Natural killer cell (primary cell): ENCODE results near the gene PKP2. TPM values are rescaled to one million over a fixed set of nuclear protein-coding genes. Genes with fewer than 3 reads are reported as not detected.

Source experiments
- ATAC-seq, 3 donors: fragments of 150-1000 bp in 2 of 3; fragments of 200-7000 bp in 1 of 3; cut with Tn5 transposase; 1 replicate in 1 of 3; 2 replicates in 2 of 3; pipeline ENCODE4 v1.10.0; 2021; ENCODE audit warnings: mild to moderate bottlenecking in 2 of 3, moderate library complexity in 2 of 3
- DNase-seq, 2 donors: peaks; one replicate each; pipeline versions ENCODE4 v3.0.0 to v3.0.0-alpha.2; 2013 to 2021; ENCODE audit warnings: mixed read lengths in 1 of 2
- H3K27ac ChIP-seq: one replicate; pipeline ENCODE4 v1.5.1; 2013; ENCODE audit warnings: mild to moderate bottlenecking, low read length
- H3K27me3 ChIP-seq: one replicate; pipeline ENCODE4 v1.6.1; 2013; ENCODE audit warnings: low read length; ENCODE audit not compliant: control insufficient read depth, insufficient read depth
- H3K36me3 ChIP-seq: one replicate; pipeline ENCODE4 v1.6.1; 2013; ENCODE audit warnings: low read length; ENCODE audit not compliant: control insufficient read depth, insufficient read depth
- H3K4me1 ChIP-seq: one replicate; pipeline ENCODE4 v1.6.1; 2013; ENCODE audit warnings: low read length; ENCODE audit not compliant: control insufficient read depth, insufficient read depth
- H3K4me3 ChIP-seq: one replicate; pipeline ENCODE4 v1.5.1; 2013; ENCODE audit warnings: low read length
- H3K9me3 ChIP-seq: one replicate; pipeline ENCODE4 v1.6.1; 2013; ENCODE audit warnings: low read length; ENCODE audit not compliant: control insufficient read depth, insufficient read depth
- H3K27ac Mint-ChIP-seq, 2 donors: one replicate each; pipeline ENCODE4 v1.8.0; 2022; ENCODE audit warnings: mild to moderate bottlenecking in 2 of 2, mixed read lengths in 2 of 2, moderate library complexity in 1 of 2
- H3K27me3 Mint-ChIP-seq, 2 donors: one replicate each; pipeline ENCODE4 v1.8.0; 2022; ENCODE audit warnings: low read depth in 2 of 2, mixed read lengths in 2 of 2
- H3K36me3 Mint-ChIP-seq: one replicate; pipeline ENCODE4 v1.8.0; 2022; ENCODE audit warnings: mixed read lengths
- H3K4me1 Mint-ChIP-seq, 2 donors: one replicate each; pipeline ENCODE4 v1.8.0; 2022; ENCODE audit warnings: mixed read lengths in 2 of 2
- H3K4me3 Mint-ChIP-seq: one replicate; pipeline ENCODE4 v1.8.0; 2022; ENCODE audit warnings: mild to moderate bottlenecking, moderate library complexity, mixed read lengths
- H3K9me3 Mint-ChIP-seq, 2 donors: one replicate each; pipeline ENCODE4 v1.8.0; 2022; ENCODE audit warnings: mixed read lengths in 2 of 2
- WGBS: methylation state at CpG from one replicate; pipeline ENCODE4 v1.1.7; 2013; ENCODE audit warnings: missing lambda C conversion rate; ENCODE audit not compliant: insufficient coverage; 5-methylcytosine and 5-hydroxymethylcytosine counted together
- intact Hi-C: fragments of 100-400 bp; cut with micrococcal nuclease; formaldehyde crosslinking; loops from one replicate; pipeline ENCODE4 v1.14.2; 2022
- total RNA-seq, 4 donors: library from RNA; stranded (reverse); fragments of 120-200 nt in 1 of 4; gene quantifications; one replicate each; pipeline versions ENCODE4 v1.2.3 to v1.2.4, GENCODE V29; 2013 to 2022
- TF ChIP-seq, protein P1 (sequence below): fragments of 200-600 bp; IDR thresholded peaks from one replicate; pipeline ENCODE4 v1.8.0; 2022; ENCODE audit warnings: antibody characterized with exemption

PKP2 gene
- total RNA-seq: 1 to 10 TPM in 1 of 3 donors, under 1 TPM in 2; 0.16 to 1.8 (median 0.52) TPM
- 1.1 TPM for total RNA-seq (2013)

DNA sequence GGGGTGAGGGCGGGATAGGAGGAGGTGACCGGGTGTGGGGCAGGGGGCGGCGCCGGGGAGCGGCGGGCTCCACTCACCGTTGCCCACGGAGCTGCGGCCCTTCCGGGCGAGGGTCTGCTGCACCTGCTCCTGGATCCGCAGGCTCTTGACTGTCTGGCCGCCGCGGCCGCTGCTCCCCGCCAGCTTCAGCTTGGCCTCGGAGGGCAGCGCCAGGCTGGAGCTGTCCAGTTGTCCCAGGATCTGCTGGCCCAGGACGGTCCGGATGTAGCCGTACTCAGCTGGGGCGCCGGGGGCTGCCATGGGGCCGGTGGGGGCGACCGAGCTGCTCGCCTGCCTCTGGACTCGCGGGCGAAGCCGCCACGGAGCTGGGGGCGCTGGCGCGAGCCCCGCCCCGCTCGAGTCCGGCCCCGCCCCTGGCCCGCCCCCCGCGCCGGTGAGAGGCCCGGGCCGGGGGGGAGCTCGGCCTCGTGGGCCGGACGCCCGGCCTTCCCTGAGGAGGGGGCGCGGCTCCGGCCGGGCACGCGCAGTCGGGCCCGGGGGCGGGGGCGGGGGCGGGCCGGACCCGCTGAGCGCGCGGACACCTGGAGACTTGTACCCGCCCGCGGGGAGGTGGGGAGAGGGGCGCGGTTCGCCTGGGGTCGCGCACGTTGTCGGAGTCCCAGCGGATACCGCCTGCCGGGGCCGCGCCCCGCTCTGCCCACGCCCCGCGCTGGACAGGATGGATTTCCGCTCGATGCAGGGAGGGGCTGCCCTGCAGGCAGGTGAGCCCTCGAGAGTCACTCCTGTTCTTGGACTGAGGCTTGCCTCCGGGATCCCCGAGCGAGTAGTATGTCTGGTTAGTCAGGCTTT, at the start of gene PKP2:
TSS of gene PKP2 (minus strand) at position 346 of the 849 bp plus-strand sequence. CDS start at position 300, 46 bp downstream.
- H3K27me3 Mint-ChIP-seq: peaks cover 31 to 37% of the 10 kb centered on the region in 2 donors
- peak in 1 of 2 donors; percentile 7 for DNase-seq
- no peak within 1 kb of the TSS for H3K27ac ChIP-seq
- H3K4me3 Mint-ChIP-seq: peak within 1 kb of the TSS; percentile 89
- H3K27ac Mint-ChIP-seq: peak within 1 kb of the TSS in 1 of 2 donors; percentile 36
- peak within 1 kb of the TSS; percentile 32 for H3K4me3 ChIP-seq
- intact Hi-C loops: no loop called here
- TF ChIP-seq, protein P1, sequence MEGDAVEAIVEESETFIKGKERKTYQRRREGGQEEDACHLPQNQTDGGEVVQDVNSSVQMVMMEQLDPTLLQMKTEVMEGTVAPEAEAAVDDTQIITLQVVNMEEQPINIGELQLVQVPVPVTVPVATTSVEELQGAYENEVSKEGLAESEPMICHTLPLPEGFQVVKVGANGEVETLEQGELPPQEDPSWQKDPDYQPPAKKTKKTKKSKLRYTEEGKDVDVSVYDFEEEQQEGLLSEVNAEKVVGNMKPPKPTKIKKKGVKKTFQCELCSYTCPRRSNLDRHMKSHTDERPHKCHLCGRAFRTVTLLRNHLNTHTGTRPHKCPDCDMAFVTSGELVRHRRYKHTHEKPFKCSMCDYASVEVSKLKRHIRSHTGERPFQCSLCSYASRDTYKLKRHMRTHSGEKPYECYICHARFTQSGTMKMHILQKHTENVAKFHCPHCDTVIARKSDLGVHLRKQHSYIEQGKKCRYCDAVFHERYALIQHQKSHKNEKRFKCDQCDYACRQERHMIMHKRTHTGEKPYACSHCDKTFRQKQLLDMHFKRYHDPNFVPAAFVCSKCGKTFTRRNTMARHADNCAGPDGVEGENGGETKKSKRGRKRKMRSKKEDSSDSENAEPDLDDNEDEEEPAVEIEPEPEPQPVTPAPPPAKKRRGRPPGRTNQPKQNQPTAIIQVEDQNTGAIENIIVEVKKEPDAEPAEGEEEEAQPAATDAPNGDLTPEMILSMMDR: no peak
- peaks cover 10% of the 10 kb centered on the region for H3K27me3 ChIP-seq
- H3K36me3 ChIP-seq: no peaks in the 10 kb centered on the region
- ATAC-seq: peak; percentile 83 to 86 (median 85)
- H3K4me1 Mint-ChIP-seq: peaks cover 22% of the 10 kb centered on the region in 2 donors
- H3K36me3 Mint-ChIP-seq: no peaks in the 10 kb centered on the region
- H3K9me3 Mint-ChIP-seq: no peaks in the 10 kb centered on the region
- WGBS: under 1% methylated on average over 94 of the region's 94 CpGs
- H3K4me1 ChIP-seq: peaks cover 14% of the 10 kb centered on the region
- no peaks in the 10 kb centered on the region for H3K9me3 ChIP-seq

DNA sequence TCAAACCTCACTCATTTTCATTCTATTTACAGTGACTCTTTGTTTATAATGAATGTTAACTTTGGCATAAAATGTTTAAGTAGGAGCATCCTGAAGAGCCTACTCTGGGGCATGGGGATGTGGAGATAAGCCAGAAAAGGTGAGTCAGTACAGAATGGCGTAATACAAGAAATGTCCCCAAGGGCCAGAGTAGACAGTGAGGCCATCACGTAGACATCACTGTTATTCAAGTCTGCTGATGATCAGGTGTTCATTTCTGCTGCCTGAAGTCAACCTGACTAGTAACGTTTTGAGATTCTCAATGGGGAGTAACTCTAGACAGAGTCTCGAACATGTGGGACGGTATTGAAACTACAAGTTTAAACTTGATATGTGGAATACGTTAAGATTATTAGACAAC, 47.6 kb upstream of the PKP2 start:
- intact Hi-C loops: no loop called here
- Mint-ChIP-seq H3K27ac (no peak overlapping the region), H3K4me3 (no peak overlapping the region), H3K27me3 (no peaks in the 10 kb centered on the region), H3K9me3 (no peaks in the 10 kb centered on the region), H3K36me3 (no peaks in the 10 kb centered on the region), H3K4me1 (no peaks in the 10 kb centered on the region)
- H3K36me3 ChIP-seq: no peaks in the 10 kb centered on the region
- WGBS: 86% methylated on average over 5 of the region's 6 CpGs
- H3K27me3 ChIP-seq: no peaks in the 10 kb centered on the region
- H3K27ac ChIP-seq: no peak overlapping the region
- no peaks in the 10 kb centered on the region for H3K4me1 ChIP-seq
- TF ChIP-seq, protein P1: no peak
- no peak for DNase-seq
- H3K9me3 ChIP-seq: no peaks in the 10 kb centered on the region
- no peak for ATAC-seq
- H3K4me3 ChIP-seq: no peak overlapping the region

DNA sequence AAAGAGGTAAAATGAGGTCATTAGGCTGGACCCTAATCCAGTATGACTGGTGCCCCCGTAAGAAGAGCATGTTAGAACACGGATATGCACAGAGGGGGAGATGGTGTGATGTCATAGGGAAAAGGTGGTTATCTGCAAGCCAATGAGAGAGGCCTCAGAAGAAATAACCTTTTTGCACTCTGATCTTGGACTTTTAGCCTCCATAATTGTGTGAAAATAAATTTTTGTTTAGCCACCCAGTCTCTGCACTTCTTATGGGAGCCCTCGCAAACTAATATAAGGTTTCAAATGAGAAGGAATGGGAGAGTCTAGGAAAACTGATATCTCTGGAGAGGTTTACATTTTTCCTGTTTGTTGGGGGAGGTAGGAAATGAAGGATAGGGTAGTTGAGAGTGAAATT, 43.2 kb upstream of the PKP2 start:
- intact Hi-C loops: no loop called here
- H3K36me3 ChIP-seq: no peaks in the 10 kb centered on the region
- H3K27me3 Mint-ChIP-seq: peaks cover 0 to 4% of the 10 kb centered on the region in 2 donors
- H3K36me3 Mint-ChIP-seq: no peaks in the 10 kb centered on the region
- no peaks in the 10 kb centered on the region for H3K27me3 ChIP-seq
- no peaks in the 10 kb centered on the region for H3K9me3 ChIP-seq
- no peaks in the 10 kb centered on the region for H3K4me1 ChIP-seq
- H3K4me3 ChIP-seq: no peak overlapping the region
- H3K27ac Mint-ChIP-seq: no peak overlapping the region
- H3K4me1 Mint-ChIP-seq: no peaks in the 10 kb centered on the region
- TF ChIP-seq, protein P1: no peak
- no peaks in the 10 kb centered on the region for H3K9me3 Mint-ChIP-seq
- no peak overlapping the region for H3K4me3 Mint-ChIP-seq
- no peak overlapping the region for H3K27ac ChIP-seq
- DNase-seq: no peak
- 84% methylated on average over 3 of the region's 3 CpGs for WGBS
- no peak for ATAC-seq
